Non-pigmented ciliary epithelial cell (primary cell): ENCODE data around the gene KRTAP13-2.

Source experiments
- DNase-seq: peaks from one replicate; pipeline ENCODE4 v3.0.0-alpha.2; 2010; ENCODE audit warnings: low read depth

Gene KRTAP13-2, protein sequence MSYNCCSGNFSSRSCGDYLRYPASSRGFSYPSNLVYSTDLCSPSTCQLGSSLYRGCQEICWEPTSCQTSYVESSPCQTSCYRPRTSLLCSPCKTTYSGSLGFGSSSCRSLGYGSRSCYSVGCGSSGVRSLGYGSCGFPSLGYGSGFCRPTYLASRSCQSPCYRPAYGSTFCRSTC

DNA sequence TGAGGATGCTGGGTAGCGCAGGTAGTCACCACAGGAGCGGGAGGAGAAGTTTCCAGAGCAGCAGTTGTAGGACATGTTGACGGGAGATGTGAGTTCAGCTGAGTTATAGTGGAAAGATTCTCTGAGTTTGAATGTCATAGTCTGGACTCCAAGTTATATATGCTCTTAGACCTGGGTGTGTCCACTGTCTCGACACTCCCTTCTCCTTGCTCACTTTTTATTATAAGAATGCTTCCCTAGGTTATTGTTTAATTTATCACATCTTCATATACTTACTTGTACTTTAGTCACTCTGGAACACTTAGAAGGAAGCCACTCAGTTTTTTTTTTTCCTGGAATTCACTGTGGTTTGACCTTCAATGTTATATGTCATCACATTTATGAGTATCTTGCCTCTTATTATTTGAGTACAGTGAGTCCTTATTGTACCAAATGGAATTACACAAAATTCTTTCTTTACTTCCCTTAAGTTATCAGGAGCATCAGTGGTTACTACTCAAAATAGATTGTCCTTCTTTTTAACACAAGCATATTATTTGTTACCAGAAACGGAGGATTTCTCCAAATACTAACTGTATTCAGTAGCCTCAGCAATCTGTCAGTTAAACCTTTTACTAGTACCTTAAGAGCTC lies at the start of gene KRTAP13-2:
KRTAP13-2 (minus strand) TSS at position 133 of the 632 bp plus-strand sequence; CDS start at position 75, 58 bp downstream.
- DNase-seq, result no peak

DNA sequence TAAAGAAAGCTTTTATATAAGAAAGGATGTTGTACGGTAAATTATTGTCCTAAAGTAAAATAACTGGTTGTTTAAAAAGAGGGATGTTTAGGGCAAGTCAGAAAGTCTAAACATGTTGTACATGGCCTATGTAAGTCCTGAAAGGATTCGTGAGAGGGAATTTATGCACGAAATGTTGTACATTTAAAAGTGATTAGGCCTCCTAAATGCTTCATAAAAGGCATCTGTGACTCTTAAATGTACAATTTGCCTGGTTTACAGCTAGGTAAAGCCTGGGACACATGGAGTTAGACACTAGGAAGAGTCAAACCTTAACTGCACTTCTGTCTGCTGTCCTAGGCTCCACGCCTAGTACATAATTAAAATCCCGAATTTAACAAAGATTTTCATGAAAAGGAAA lies 43.9 kb upstream of the KRTAP13-2 start:
- DNase-seq, result no peak

DNA sequence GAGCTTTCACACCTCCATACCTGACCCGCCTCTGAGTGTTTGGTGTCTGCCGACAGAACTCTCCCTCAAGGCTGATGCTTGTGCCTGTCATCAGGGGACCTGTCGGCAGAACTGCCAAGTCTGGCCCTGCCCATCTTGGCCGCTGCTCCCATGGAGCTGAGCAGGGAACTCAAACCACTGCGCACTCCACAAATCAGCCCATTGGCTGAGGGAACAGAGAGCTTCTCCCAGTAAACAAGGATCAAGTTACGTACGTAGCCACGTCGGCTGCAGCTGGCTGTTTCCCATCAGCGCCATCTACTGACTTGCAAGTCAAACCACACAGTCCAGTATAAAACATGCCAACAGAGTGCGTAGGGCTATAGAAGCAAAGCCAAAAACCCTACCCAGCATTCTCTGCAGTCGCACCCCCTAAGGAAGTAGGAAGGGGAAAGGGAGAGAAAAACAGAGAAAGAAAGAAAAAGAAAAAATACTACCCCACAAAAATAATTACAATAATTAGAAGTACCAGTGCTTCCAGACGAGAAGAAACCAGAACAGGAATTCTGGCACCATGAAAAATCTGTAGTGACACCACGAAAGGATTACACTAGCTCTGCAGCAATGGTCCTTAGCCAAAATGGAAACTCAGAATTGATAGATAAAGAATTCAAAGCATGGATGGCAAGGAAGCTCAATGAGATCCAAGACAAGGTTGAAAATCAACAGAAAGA lies 36.9 kb upstream of the KRTAP13-2 start:
- DNase-seq, result peak; percentile 2

DNA sequence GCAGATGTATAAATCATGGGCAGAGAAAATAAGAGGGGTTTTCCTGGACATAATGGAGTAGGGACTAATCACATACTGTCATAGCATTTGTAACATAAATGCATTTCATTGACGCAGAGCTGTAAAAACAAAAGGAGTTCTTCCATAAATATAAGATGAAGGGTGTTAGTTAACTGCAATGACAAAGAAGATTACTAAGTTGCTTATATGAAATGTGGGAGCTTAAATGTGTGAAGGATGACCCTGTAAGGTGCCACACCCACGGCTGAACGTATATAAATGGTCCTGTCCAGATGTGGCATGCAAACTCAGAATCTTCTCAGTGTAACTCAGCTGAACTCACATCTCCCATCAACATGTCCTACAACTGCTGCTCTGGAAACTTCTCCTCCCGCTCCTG lies 23.7 kb upstream of the KRTAP13-2 start, which contains the start of gene KRTAP13-1:
KRTAP13-1 (plus strand) TSS at position 301 of the 400 bp plus-strand sequence; CDS start at position 357, 56 bp downstream.
- DNase-seq, result no peak

DNA sequence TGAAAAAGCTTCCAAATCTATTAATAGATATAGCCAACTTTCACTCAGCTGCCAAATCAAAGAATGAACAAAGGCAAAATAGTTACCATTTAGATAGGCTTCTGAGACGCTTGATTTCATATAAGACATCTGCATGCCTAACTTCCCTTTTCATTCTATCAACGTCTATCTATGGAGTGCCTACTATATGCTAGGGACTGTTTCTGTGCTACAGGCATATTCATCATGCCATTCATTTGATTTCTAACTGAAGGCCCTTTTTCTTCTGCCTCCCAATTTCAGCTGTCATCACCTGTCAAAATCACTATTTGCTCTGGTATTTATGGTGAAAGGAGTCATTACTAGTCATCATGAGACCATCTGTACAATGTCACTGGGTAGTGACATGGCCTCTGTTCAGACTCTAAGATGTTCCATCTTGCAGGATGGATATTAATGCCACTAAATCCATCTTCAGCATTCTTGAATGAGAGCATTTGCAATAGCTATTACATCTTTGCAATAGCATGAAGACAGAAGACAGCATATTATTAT lies 19.5 kb upstream of the KRTAP13-2 start:
- no peak for DNase-seq

DNA sequence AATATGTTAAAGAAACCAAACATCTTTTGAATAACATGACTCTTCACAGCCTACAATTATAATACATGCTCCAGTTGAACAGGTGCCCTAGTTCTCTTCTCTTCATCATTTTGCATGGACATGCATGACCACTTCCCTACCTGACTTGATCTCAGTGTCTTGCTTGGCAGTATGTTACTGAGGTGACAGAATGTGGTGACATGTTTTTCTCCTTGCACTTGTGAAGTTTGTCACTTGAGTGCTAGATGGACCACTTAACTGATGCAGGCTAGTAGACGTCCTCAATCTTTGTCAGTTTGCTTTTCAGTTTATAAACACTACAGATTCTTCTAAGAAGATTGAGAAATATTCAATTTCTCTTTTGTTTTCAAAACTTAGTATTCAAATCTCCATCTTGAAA lies 10.1 kb upstream of the KRTAP13-2 start:
- no peak for DNase-seq

DNA sequence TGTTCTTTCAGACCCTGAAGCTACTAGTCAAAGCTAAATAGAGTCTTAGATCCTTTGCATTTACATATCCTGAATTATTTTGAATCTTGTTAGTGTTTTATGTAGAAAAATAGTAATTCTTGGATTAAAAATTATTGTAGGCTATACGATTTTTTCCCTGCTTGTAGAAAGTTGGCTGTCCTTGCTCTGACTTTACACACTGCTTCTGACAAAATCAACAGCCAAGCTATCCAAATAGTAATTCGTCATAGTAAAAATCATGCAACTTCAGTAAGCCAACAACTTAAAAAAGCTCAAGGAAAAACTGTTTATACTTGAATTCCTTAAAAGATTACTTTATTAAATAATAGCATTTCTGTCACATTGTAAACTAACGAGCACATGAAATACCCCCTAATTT lies 16.2 kb downstream of the KRTAP13-2 start:
- no peak for DNase-seq

DNA sequence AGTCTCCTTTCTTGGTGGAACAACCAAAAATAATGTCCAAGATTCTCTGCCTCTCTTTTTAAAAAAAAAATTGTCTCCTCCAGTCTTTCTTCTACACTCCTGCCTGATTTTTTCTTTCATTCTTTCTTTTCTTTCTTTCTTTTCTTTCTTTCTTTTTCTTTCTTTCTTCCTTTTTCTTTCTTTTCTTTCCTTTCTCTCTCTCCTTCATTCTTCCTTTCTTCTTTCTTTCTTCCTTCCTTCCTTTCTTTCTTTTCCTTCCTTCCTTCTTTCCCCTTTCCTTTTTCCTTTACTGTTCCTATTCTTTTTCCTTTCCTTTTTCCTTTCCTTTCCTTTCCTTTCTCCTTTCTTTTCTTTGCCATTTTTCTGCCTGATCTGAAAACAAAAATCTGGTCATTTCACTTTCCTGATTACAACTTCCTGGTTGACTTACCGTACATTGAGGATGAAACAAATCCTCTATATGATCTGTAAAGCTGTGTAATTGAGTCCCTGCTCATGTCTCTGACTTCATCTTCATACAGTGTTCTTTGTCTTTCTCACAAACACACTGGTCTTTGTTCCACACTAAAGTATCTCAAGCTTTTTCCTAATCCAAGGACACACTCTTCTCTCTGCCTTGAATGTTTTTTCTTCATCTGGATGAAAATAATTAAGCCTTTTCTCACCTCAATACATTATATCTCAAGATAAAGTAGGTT lies 17.6 kb downstream of the KRTAP13-2 start:
- DNase-seq, result no peak

DNA sequence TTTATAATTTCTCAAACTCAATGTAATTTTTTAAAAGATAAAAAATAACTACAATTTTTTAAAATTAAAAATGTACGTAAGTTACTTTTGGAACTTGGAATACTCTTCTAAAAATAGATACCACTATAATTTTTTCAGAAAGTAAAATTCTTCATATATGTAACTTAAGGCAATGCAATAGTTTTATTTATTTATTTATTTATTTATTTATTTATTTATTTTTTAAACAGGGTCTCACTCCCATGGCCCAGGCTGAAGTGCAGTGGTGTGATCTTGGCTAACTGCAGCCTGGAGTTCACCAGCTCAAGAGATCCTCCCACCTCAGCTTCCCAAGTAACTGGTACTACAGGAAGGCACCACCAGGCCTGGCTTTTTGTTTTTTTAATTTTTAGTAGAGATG lies 20.5 kb downstream of the KRTAP13-2 start:
- DNase-seq, result no peak

DNA sequence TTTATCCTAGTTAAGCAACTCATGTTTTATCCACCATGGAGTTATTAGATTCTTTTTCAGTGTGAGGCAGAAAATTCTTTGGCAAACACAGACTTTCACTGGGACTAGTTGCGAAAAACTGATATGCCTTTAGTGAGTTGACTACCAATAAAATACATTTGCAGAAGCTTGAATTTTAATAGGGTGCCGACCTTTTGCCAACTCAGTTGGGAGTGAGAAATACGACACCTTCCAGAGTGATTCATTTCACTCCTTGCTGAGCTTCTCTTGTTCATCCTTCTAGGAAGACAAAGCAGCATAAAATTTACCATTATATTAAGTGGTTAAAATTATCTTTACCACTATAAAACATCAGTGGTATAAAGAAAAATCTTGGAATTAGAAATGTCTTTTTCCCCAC lies 22.5 kb downstream of the KRTAP13-2 start:
- no peak for DNase-seq

DNA sequence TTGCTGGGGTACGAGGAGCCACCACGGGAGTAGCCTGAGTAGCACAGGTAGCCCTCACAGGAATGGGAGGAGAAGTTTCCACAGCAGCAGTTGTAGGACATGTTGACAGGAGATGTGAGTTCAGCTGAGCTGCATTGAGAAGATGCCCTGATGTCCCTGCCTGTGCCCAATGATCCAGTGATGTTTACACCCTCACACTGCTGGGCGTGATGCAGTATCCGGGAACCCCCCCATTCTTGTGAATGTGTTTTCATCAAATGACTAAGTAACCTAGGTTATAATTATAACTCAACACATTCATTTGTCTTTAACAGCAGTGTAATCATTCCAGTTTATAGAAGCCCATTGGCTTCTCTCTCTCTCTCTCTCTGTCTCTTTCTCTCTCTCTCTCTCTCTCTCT lies 23.6 kb downstream of the KRTAP13-2 start, which contains the start of gene KRTAP23-1:
KRTAP23-1 (minus strand) TSS at position 101 of the 400 bp plus-strand sequence; CDS start at position 101, 0 bp downstream.
- no peak for DNase-seq

DNA sequence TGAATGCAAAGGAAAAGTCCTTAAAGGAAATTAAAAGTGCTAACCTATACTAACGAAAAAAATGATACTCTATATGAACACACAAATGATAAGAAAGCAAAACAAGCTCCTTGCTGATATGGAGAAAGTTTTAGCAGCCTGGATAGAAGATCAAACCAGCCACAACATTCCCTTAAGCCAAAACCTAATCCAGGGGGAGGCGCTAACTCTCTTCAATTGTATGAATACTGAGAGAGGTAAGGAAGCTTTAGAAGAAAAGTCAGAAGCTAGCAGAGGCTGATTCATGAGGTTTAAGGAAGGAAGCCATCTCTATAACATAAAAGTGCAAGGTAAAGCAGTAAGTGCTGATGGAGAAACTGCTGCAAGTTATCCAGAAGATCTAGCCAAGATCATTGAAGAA lies 27.1 kb downstream of the KRTAP13-2 start:
- DNase-seq, result no peak

DNA sequence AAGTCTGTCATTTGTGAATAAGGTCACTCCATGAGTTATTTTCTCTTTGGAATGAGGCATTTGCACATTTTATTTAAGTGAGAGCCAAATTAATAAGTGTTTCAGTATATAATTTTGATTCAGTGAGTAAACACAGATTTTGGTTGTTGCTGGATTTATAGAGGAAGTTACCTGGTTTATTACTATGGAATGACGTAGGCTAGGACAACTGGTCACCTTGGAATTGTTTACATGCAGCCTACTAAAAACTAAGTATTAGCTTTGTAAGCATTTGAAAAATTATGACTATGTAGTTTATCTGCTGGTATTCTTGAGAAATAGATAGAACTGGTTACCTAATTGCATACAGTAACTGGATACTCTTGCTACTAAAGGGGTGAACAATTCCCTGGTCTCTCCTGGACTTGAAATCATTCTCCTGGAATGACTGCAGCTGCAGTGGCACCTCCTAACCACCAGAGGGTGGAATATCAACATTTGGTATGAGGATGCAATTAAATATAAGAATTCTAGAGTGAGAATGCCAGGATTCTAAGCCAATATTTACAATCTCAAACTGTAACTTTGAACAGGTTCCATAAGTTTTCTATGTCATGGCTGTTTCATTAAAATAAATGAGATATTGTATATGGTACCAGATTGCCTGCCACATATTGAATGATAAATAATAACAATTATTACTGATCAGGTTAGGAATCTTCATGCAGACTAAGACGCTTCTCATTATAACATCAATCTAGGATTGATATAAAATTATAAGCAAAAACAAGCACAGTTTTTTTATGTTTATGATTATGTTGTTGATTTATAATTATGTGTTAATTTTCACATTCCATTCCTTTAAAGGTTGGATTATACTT lies 31.1 kb downstream of the KRTAP13-2 start:
- no peak for DNase-seq

DNA sequence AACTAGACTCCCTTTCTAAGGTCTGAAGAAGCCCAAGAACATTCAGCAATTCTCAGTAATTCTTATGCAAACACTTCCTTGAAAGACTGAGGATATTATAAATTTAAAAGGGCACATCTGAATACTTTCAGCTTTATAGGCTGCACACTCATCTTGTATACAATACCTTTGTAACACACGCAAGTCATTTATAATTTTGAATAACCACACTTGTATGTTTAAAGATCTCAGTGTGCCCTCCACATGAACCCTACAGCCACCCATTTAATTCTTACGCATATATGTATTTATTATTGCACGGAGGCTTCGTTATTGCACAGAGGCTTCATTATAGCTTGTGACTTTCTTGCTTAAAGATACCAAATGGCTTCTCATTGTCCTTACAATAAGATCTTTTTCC lies 33.4 kb downstream of the KRTAP13-2 start:
- no peak for DNase-seq

DNA sequence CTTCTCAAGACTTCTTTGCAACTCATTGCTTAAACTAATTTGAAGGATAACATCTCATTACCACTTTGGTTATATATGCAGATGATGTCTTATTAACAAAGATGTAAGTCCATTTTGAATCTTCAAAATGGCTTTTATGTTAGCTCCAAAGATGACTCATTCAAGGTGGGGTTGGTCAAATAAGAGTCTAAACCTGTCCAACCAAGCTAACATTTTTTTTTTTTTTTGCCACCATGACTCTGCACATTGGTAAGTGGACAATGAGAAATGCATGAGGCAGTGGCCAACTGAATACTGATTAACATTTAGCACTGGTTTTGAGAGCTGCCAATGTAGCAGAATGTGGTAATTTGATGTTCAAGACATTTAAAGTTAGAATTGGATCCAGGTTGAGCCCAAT lies 34.3 kb downstream of the KRTAP13-2 start:
- no peak for DNase-seq

DNA sequence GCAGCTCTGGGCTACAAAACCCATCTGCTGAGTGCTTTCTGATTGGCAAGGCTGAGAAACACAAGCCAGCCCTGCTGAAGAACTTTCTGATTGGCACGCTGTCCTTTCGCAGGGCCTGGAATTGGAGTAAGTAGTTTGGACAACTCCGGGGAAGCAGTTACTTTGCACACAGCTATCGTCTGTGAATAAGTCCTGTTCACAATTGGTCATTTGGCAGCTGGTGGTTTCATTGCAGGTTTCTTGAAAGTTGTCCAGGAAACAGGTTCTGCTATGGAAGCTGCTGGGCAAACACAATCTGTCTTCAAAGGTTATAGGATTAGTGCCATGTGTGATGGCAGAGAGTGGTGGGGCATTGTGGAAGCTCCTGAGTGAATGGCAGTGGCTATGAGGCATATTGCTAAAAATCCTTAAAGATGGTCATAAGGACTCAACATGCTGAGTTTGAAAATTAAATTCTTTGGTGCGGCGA lies 34.8 kb downstream of the KRTAP13-2 start, which contains the start of gene KRTAP27-1:
KRTAP27-1 (minus strand) TSS at position 419 of the 469 bp plus-strand sequence; CDS start at position 393, 26 bp downstream.
- no peak for DNase-seq

DNA sequence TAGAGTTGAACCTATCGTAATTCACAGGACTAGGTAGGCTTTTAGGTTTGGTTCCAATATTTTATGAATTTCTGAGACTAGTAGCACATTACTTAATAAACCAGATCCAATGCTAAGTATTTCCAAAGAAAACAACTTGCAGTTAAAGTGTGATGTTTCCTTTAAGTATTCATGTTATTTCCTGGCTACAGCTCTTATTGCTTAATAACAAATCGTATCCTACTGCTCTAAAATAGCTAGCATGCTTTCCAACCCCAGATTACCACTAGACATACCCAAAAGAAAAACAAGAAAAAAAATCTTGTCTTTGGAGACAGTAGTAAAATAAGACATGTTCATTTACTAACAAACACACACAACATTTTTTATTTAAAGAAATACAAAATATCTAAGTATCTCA lies 35.5 kb downstream of the KRTAP13-2 start:
- no peak for DNase-seq

DNA sequence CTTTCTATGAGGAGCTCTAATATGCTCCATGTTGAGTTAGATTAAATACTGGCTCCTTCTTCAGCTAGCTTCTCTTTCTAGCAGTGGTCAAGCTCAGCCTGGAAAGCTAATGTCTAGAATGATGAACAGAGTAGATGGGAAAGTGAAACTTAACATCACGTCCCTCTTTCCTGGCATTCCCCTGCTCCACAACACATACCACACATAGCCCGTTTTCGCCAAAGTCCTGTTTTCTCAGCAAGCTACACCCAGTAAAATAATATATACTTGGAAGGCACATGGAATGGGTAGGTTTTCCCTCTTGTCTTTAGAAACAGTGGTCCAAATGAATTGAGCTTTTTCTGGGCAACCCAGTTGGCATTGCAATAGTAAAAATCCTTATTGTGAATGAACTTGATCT lies 38.3 kb downstream of the KRTAP13-2 start:
- DNase-seq, result no peak

DNA sequence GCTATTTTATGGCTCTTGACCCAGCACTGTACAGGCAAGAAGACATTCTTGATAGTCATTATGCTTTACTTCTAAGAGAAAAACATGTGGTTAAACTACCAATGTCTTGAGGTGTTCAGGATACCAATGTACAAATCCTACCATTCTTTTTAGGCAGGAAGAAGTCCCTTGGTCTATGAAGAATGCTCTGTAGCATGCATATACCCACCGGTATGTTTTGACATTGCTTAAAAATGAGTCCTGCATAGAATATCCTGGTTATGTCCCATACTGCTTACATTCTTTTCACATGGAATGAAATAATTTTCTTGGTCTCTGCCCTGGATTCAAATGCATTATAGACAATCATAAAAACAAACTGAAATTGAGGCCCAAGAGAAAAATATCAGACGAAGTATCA lies 39.4 kb downstream of the KRTAP13-2 start:
- no peak for DNase-seq

DNA sequence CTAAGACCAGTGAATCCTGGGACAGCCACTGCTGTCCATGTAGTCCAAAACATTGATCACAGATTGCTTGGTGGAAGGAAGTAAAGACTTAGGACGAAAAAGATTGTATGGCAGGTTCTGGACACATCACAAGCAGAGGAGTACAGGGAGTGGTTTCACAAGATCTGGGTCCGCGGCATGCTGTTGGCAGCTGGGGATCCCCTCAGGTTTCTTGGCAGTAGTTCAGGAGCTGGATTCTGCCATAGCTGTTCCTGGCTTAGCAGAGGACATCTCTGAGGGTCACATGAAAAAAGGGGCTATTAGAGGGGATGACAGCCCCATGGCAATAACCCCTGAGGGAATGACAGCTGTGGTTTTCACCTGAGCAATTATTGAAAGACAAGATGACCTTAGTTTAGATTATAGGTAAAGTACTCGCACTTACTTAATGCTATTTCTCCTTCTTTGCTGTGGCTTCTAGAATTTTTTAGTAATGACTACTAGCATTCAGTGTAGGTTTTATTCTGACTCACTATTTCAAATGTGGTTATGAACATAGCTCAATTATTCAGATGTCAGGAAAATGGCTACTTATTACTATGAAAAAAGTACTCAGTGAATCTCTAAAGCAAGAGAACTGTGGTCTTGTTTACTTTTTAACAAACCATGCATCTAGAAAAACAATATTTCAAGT lies 42.7 kb downstream of the KRTAP13-2 start:
- no peak for DNase-seq
